ENCODE data around the gene RAB18.
"Not testable (repeated sequence)": the region's sequence is repeated elsewhere in the genome, so short reads cannot be mapped to it uniquely, and the experiment has no call there.

Gene RAB18

GRCh38 chr10:27504808-27505460 is 830 bp downstream of the RAB18 start:
- FAIRE-seq: peak; percentile 44

GRCh38 chr10:27505537-27505936 is 1.4 kb downstream of the RAB18 start:
- FAIRE-seq; DNase-seq (ENCODE audit: low spot score): not testable (repeated sequence)

More at GRCh38 chr10:27504808-27505460, 830 bp downstream of the RAB18 start:
- DNase-seq (ENCODE audit: low spot score): peak; percentile 10

GRCh38 chr10:27506280-27506679 is 2.2 kb downstream of the RAB18 start:
- no peak for DNase-seq (ENCODE audit: low spot score)
- FAIRE-seq: no peak

GRCh38 chr10:27512548-27512947 is 8.4 kb downstream of the RAB18 start:
- DNase-seq (ENCODE audit: low spot score) (peak; percentile 73), FAIRE-seq (peak; percentile 93)

GRCh38 chr10:27513451-27514191 is 9.5 kb downstream of the RAB18 start:
- DNase-seq (ENCODE audit: low spot score) (peak; percentile 76), FAIRE-seq (peak; percentile 80)

- DNase-seq (ENCODE audit: low spot score) (no peak), FAIRE-seq (no peak)
Observed at GRCh38 chr10:27514243-27514642, 10.1 kb downstream of the RAB18 start.

GRCh38 chr10:27518261-27518660 is 14.2 kb downstream of the RAB18 start:
- FAIRE-seq: no peak

GRCh38 chr10:27525819-27526218 is 21.7 kb downstream of the RAB18 start:
- no peak for FAIRE-seq
- DNase-seq (ENCODE audit: low spot score): no peak

More at GRCh38 chr10:27518261-27518660, 14.2 kb downstream of the RAB18 start:
- DNase-seq (ENCODE audit: low spot score): no peak

- FAIRE-seq (no peak), DNase-seq (ENCODE audit: low spot score) (no peak)
Observed at GRCh38 chr10:27526242-27526641, 22.1 kb downstream of the RAB18 start.

- FAIRE-seq (no peak), DNase-seq (ENCODE audit: low spot score) (no peak)
Observed at GRCh38 chr10:27527666-27528295, 23.7 kb downstream of the RAB18 start.

- FAIRE-seq (no peak), DNase-seq (ENCODE audit: low spot score) (no peak)
Observed at GRCh38 chr10:27529010-27529783, 25.1 kb downstream of the RAB18 start.

- no peak for FAIRE-seq
- DNase-seq (ENCODE audit: low spot score): no peak
Observed at GRCh38 chr10:27530477-27530876, 26.4 kb downstream of the RAB18 start.

- no peak for DNase-seq (ENCODE audit: low spot score)
- no peak for FAIRE-seq
Observed at GRCh38 chr10:27531336-27531847, 27.3 kb downstream of the RAB18 start.

GRCh38 chr10:27534161-27534700 is 30.1 kb downstream of the RAB18 start:
- no peak for DNase-seq (ENCODE audit: low spot score)
- FAIRE-seq: no peak

- no peak for FAIRE-seq
Observed at GRCh38 chr10:27535317-27535716, 31.2 kb downstream of the RAB18 start.

GRCh38 chr10:27536437-27536836 is 32.3 kb downstream of the RAB18 start:
- no peak for DNase-seq (ENCODE audit: low spot score)
- no peak for FAIRE-seq

More at GRCh38 chr10:27535317-27535716, 31.2 kb downstream of the RAB18 start:
- DNase-seq (ENCODE audit: low spot score): no peak

GRCh38 chr10:27537166-27537565 is 33.1 kb downstream of the RAB18 start:
- DNase-seq (ENCODE audit: low spot score) (no peak), FAIRE-seq (no peak)

- FAIRE-seq: no peak
- no peak for DNase-seq (ENCODE audit: low spot score)
Observed at GRCh38 chr10:27537787-27538186, 33.7 kb downstream of the RAB18 start.

GRCh38 chr10:27540672-27541071 is 36.6 kb downstream of the RAB18 start:
- FAIRE-seq (no peak), DNase-seq (ENCODE audit: low spot score) (no peak)

GRCh38 chr10:27541796-27542729 is 38.0 kb downstream of the RAB18 start:
- FAIRE-seq (no peak), DNase-seq (ENCODE audit: low spot score) (no peak)
